Epidermal melanocyte (primary cell): ENCODE results near the gene PGA3.
"Not testable (repeated sequence)": the region's sequence is repeated elsewhere in the genome, so short reads cannot be mapped to it uniquely, and the experiment has no call there.

ENCODE experiments used
- DNase-seq: peaks from one replicate; pipeline ENCODE4 v3.0.0; 2011; ENCODE audit warnings: low spot score; ENCODE audit not compliant: insufficient read length

The PGA3 gene

DNA sequence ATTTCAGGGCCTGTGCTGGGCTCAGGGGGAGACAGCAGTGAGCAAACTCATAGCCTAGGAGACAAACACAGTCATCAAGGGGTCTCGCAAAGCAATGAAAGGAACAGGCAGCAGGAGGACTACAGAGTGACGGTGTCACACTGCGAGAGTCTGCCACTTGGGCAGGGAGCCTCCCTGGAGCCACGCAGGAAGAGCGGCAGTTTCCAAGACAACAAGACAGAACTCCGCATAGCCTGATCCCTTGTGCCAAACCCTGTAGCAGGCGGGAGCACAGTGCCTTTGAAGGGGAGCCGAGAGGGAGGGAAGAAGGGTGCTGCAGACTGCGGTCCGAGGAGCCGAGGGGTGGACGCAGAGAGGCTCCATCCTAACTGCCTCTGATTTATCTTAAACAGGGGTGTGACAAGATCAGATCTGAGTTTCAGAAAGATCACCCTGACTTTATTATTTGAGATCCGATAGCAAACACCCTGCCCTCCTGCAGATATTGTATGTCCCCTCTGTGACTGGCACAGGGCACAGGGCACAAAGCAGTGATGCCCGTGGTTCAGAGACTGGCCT lies 1.3 kb downstream of the PGA3 start:
- DNase-seq = not testable (repeated sequence)

DNA sequence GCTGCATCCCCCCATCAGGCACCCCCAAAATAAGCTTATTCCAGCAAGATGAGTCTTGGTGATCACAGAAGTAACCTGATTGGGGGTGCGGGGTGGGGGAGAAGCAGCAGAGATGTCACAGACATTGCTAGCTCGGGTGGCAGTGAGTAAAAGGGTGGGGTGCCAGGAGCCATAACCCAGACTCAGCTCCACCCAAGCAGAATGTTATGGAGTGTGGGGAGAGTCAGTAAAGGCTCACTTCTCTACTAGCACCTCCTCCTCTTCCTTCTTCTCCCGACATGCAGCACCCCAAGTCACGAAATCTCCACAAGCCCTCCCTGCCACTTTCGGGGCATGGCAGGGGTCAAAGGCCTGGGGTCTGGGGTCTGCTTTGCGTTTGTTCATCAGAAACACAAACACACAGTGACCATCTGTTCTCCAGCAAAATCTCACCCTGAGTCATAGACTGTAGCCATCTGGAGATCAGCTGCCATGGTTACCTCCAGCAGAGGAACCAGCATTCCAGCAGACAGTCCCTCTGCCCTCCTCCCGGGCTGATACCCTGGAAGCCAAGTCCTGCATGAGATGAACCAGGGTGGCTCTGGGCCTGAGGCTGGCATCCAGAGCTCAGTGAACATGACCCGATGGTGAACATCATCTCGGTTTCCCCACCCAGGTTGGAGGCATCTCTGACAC lies 4.5 kb downstream of the PGA3 start:
- not testable (repeated sequence) for DNase-seq

DNA sequence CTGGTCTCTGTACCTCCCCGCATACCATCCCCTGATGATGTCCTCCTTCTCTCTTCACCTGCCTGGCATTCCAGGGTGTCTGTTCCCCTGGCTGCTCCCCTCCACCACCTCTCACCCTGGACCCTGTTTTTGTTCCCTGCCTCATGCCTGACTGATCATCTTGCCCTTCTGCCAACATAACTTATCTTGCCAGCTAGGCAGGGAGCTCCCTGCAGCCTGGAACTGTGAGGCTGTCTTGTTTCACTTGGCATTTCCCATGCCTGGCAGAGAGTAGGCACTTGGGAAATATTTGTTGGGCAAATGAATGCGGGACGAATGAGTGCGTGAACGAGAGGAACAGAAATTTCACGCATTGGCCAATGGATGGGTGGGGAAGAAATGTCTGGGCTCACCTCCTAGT lies 7.3 kb downstream of the PGA3 start:
- DNase-seq = not testable (repeated sequence)

DNA sequence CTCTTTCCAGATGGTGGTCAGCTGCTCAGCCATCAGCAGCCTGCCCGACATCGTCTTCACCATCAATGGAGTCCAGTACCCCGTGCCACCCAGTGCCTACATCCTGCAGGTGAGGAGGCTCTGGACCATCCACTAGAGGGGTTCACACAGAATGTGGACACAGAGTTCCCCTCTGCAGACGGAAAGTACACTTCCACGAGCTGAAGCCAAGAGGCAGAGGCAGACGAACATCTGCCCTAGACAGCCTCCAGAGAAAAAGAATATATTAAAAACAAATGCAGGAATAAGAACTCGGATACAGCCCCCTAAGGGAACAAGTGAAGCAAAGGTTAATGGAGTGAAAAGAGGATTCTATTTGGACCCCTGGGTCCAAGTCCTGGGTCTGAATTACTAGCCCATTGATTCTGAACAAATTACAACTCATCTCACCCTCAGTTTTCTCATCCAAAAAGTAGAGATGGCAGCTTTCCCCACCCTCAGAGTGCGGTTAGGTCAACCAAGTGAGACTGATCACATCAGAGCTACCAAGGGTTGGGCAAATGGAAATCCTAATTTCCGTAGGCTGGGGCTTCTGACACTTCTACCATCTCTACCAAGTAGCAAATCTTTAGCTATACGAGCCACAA lies 8.1 kb downstream of the PGA3 start:
- not testable (repeated sequence) for DNase-seq

DNA sequence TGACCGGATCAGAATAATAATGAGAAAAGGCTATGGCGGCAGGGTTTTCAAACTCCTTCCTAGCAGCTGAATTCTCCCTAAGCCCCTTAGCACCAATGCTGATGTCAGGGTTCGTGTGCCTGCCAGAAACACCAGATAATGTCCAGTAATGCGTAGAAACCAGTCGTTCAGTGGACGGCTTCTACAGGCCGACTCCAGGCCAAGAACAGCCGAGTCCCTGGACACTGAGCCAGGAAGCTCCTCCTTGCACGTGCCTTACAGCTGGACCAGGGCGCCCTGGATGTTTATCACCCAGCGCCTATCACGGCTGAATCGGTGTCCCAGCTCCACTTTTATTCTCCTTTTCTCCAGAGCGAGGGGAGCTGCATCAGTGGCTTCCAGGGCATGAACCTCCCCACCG lies 8.9 kb downstream of the PGA3 start:
- not testable (repeated sequence) for DNase-seq

DNA sequence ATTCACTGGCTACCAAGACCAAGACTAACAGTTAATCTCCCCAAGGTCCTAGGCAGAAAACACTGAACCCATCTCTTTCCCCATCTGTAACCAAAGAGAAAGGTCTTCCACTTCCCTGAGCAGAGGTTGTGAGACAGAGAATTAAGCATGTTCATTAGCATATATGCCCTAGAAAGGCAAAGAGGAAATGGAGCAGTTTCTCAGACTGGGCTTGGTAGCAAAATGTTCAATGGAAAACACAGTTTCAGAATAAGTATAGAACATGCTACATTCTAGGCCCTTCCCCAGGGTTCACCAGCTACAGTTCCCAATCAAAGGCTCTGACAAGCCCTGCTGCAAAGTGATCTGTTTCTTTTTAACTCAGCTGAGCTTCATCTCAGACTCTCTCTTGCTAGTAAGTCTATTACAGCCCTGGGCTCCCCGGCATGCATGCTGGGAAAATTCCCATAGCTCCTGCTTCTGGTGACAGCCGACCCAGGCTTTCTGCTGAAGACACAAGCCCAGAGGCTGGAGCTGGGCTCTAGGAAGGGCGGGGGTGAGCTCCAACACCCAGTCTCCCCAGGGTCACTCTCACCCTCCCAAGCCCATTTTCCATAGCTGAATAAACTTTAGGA lies 10.5 kb downstream of the PGA3 start:
- not testable (repeated sequence) for DNase-seq

DNA sequence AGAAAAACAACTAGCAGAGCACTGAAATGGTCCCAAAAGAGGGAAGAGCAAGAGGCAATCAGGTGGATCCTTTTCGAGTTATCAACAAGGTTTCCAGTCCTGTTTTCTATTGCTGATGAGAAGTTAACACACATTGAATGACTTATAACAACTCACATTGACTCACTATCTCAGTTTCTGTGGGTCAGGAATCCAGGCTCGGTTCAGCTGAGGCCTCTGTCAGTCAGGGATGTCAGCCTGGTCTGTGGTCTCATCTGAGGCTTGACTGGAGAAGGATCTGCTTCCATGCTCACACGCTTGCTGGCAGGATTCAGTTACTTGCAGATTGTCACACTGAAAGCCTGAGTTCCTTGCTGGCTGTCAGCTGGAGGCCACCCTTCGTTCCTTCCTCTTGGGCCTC lies 15.0 kb downstream of the PGA3 start:
- DNase-seq = not testable (repeated sequence)

DNA sequence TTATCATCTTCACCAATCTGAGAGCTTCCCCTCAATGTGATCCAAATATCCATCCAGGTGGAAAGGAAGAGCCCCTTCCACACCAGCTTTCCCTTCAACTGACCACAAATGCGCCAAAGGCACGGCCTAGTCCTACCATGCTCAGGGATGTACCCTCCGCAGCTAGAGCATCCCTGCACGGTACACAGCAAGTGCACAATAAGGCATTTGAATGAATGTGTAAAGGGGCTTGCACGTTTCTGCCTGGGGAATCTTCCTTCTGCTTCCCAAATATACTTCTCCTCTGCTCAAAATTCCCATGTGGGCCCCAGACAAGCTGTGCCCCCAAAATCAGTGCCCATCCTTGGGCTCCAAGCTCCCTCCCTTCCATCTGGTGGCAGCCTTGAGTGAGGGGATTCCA lies 15.7 kb downstream of the PGA3 start:
- not testable (repeated sequence) for DNase-seq

DNA sequence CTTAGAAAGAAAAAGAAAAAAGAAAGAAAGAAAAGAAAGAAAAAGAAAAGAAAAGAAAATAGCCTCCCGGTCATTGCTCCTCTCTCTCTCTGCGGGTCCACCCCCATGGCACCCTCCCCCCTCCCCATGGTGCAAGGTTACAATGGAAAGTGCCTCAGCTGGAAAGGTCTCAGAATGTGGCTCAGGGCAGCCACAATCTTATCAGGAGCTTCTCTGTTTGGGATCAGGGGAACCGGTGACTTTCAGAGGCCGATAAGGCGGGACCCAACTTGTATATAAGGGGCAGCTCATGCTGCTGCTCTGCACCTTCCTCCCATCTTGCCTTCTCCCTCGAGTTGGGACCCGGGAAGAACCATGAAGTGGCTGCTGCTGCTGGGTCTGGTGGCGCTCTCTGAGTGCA lies 18.7 kb downstream of the PGA3 start, which contains the start of gene PGA4:
PGA4 (plus strand) TSS at position 301 of the 400 bp plus-strand sequence; CDS start at position 355, 54 bp downstream.
- not testable (repeated sequence) for DNase-seq

DNA sequence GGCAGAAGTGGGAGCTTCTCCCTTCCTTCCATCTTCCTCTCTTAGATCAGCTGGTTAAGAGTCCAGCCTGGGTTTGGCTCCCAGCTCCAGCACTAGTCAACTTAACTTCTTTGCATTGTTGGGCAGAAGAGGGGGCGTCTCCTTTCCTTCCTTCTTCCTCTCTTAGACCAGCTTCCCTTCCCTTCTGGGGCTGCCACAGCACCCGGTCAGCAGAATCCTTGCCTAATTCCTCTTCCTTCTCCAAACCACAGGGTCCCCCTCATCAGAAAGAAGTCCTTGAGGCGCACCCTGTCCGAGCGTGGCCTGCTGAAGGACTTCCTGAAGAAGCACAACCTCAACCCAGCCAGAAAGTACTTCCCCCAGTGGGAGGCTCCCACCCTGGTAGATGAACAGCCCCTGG lies 19.4 kb downstream of the PGA3 start:
- not testable (repeated sequence) for DNase-seq

DNA sequence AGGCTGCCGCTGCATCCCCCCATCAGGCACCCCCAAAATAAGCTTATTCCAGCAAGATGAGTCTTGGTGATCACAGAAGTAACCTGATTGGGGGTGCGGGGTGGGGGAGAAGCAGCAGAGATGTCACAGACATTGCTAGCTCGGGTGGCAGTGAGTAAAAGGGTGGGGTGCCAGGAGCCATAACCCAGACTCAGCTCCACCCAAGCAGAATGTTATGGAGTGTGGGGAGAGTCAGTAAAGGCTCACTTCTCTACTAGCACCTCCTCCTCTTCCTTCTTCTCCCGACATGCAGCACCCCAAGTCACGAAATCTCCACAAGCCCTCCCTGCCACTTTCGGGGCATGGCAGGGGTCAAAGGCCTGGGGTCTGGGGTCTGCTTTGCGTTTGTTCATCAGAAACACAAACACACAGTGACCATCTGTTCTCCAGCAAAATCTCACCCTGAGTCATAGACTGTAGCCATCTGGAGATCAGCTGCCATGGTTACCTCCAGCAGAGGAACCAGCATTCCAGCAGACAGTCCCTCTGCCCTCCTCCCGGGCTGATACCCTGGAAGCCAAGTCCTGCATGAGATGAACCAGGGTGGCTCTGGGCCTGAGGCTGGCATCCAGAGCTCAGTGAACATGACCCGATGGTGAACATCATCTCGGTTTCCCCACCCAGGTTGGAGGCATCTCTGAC lies 23.3 kb downstream of the PGA3 start:
- not testable (repeated sequence) for DNase-seq

DNA sequence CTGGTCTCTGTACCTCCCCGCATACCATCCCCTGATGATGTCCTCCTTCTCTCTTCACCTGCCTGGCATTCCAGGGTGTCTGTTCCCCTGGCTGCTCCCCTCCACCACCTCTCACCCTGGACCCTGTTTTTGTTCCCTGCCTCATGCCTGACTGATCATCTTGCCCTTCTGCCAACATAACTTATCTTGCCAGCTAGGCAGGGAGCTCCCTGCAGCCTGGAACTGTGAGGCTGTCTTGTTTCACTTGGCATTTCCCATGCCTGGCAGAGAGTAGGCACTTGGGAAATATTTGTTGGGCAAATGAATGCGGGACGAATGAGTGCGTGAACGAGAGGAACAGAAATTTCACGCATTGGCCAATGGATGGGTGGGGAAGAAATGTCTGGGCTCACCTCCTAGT lies 26.1 kb downstream of the PGA3 start:
- DNase-seq = not testable (repeated sequence)

DNA sequence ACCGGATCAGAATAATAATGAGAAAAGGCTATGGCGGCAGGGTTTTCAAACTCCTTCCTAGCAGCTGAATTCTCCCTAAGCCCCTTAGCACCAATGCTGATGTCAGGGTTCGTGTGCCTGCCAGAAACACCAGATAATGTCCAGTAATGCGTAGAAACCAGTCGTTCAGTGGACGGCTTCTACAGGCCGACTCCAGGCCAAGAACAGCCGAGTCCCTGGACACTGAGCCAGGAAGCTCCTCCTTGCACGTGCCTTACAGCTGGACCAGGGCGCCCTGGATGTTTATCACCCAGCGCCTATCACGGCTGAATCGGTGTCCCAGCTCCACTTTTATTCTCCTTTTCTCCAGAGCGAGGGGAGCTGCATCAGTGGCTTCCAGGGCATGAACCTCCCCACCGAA lies 27.7 kb downstream of the PGA3 start:
- not testable (repeated sequence) for DNase-seq

DNA sequence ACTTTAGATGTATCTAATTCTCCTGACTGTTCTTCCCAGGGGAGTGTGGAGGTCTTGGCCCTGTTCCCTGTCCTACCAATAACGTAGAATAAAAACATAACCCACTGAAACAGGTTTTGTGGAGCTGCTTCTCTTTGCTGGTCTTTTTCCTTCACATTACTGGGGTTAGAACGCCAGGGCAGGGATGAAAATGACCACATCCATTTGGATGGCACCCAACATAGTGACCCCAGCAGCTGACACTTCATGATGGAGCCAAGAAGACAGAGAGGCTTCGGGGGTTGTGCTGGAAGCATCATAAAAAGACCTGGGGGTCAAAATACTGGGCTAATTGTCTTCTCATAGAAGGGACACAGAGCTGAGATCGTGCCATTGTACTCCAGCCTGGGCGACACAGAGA lies 28.3 kb downstream of the PGA3 start:
- not testable (repeated sequence) for DNase-seq

DNA sequence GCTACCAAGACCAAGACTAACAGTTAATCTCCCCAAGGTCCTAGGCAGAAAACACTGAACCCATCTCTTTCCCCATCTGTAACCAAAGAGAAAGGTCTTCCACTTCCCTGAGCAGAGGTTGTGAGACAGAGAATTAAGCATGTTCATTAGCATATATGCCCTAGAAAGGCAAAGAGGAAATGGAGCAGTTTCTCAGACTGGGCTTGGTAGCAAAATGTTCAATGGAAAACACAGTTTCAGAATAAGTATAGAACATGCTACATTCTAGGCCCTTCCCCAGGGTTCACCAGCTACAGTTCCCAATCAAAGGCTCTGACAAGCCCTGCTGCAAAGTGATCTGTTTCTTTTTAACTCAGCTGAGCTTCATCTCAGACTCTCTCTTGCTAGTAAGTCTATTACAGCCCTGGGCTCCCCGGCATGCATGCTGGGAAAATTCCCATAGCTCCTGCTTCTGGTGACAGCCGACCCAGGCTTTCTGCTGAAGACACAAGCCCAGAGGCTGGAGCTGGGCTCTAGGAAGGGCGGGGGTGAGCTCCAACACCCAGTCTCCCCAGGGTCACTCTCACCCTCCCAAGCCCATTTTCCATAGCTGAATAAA lies 29.3 kb downstream of the PGA3 start:
- DNase-seq = not testable (repeated sequence)

DNA sequence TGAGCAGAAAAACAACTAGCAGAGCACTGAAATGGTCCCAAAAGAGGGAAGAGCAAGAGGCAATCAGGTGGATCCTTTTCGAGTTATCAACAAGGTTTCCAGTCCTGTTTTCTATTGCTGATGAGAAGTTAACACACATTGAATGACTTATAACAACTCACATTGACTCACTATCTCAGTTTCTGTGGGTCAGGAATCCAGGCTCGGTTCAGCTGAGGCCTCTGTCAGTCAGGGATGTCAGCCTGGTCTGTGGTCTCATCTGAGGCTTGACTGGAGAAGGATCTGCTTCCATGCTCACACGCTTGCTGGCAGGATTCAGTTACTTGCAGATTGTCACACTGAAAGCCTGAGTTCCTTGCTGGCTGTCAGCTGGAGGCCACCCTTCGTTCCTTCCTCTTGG lies 33.8 kb downstream of the PGA3 start:
- DNase-seq = not testable (repeated sequence)

DNA sequence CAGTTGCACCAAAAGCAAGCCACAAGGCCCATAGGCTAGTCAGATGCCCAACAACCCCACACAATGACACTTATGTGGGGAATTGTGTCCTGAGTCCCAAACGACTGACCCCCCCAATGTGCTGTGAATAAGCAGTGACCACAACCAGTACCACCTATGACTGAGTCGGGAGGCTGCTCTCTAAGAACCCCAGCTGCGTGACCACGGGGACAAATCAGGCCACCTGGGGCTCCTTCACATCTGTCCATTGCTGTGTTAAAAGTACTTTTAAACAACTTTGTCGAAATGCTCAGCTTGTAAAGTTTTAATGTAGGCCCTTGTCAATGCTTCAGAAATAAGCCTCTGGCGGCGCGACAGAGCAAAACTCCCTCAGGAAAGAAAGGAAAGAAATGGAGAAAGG lies 37.0 kb downstream of the PGA3 start:
- not testable (repeated sequence) for DNase-seq

DNA sequence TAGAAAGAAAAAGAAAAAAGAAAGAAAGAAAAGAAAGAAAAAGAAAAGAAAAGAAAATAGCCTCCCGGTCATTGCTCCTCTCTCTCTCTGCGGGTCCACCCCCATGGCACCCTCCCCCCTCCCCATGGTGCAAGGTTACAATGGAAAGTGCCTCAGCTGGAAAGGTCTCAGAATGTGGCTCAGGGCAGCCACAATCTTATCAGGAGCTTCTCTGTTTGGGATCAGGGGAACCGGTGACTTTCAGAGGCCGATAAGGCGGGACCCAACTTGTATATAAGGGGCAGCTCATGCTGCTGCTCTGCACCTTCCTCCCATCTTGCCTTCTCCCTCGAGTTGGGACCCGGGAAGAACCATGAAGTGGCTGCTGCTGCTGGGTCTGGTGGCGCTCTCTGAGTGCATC lies 37.6 kb downstream of the PGA3 start, which contains the start of gene PGA5:
PGA5 (plus strand) TSS at position 301 of the 400 bp plus-strand sequence; CDS start at position 353, 52 bp downstream.
- DNase-seq = not testable (repeated sequence)

DNA sequence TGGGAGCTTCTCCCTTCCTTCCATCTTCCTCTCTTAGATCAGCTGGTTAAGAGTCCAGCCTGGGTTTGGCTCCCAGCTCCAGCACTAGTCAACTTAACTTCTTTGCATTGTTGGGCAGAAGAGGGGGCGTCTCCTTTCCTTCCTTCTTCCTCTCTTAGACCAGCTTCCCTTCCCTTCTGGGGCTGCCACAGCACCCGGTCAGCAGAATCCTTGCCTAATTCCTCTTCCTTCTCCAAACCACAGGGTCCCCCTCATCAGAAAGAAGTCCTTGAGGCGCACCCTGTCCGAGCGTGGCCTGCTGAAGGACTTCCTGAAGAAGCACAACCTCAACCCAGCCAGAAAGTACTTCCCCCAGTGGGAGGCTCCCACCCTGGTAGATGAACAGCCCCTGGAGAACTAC lies 38.2 kb downstream of the PGA3 start:
- DNase-seq = not testable (repeated sequence)

DNA sequence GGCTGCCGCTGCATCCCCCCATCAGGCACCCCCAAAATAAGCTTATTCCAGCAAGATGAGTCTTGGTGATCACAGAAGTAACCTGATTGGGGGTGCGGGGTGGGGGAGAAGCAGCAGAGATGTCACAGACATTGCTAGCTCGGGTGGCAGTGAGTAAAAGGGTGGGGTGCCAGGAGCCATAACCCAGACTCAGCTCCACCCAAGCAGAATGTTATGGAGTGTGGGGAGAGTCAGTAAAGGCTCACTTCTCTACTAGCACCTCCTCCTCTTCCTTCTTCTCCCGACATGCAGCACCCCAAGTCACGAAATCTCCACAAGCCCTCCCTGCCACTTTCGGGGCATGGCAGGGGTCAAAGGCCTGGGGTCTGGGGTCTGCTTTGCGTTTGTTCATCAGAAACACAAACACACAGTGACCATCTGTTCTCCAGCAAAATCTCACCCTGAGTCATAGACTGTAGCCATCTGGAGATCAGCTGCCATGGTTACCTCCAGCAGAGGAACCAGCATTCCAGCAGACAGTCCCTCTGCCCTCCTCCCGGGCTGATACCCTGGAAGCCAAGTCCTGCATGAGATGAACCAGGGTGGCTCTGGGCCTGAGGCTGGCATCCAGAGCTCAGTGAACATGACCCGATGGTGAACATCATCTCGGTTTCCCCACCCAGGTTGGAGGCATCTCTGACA lies 42.1 kb downstream of the PGA3 start:
- DNase-seq = not testable (repeated sequence)
